Measurements from ENCODE around the gene DOCK2.

DOCK2 gene

DNA sequence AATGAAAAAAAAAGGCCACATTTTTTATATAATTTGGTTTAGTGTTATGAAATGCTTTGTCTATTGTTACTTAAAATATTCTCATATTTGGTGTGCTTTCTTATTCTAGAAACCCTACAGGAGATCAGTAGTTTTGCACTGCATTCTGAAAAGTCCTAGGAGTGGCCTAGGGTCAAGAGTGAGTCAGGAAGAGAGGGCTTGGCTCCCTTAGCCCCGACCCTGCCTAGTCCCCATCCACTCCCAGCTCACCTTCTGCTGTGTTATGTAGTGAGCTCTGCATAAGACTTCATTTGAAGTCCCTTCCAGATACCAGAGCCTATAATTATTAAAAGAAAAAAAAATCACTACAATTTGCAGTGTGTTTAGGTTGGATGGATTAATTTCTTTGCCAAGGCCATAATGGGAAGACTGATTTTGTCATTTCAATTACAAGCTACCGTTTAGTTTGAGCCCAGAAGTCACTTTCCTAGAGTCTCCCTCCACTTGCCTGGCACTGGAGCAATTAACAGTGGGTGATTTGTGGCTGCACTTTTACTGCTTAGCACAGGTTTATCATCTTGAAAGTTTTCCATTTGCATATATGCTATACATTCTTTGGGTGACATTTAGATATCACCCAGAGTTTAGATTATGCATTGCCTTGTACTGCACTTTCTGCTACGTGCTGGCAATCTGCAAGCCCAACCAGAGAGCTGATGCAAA is 199.9 kb downstream of the DOCK2 start:
- Histone ChIP-seq H3K9me3 (no peaks in the 10 kb centered on the region), H3K4me1 (ENCODE audit: control insufficient read depth in 1 of 2, insufficient read depth in 1 of 2, low read depth in 1 of 2, low read length in 1 of 2) (peaks cover 40 to 42% of the 10 kb centered on the region in 2 experiments)
- TF ChIP-seq, protein P1, sequence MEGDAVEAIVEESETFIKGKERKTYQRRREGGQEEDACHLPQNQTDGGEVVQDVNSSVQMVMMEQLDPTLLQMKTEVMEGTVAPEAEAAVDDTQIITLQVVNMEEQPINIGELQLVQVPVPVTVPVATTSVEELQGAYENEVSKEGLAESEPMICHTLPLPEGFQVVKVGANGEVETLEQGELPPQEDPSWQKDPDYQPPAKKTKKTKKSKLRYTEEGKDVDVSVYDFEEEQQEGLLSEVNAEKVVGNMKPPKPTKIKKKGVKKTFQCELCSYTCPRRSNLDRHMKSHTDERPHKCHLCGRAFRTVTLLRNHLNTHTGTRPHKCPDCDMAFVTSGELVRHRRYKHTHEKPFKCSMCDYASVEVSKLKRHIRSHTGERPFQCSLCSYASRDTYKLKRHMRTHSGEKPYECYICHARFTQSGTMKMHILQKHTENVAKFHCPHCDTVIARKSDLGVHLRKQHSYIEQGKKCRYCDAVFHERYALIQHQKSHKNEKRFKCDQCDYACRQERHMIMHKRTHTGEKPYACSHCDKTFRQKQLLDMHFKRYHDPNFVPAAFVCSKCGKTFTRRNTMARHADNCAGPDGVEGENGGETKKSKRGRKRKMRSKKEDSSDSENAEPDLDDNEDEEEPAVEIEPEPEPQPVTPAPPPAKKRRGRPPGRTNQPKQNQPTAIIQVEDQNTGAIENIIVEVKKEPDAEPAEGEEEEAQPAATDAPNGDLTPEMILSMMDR (IDR thresholded peaks at IDR 0.05), result no peak

GRCh38 chr5:169837686-169838085 is 200.6 kb downstream of the DOCK2 start:
- no peak overlapping the region for H3K27ac ChIP-seq
- TF ChIP-seq, protein P1 (IDR thresholded peaks at IDR 0.05), result no peak
- H3K27me3 ChIP-seq, result no peaks in the 10 kb centered on the region
- peaks cover 33% of the 10 kb centered on the region for H3K36me3 ChIP-seq
- no peak overlapping the region for H3K4me3 ChIP-seq (ENCODE audit: low read depth in 1 of 2, low read length in 1 of 2)
- H3K9me3 ChIP-seq, result no peaks in the 10 kb centered on the region
- H3K4me1 ChIP-seq (ENCODE audit: control insufficient read depth in 1 of 2, insufficient read depth in 1 of 2, low read depth in 1 of 2, low read length in 1 of 2), result peaks cover 33 to 35% of the 10 kb centered on the region in 2 experiments

More for the DNA sequence above, 199.9 kb downstream of the DOCK2 start:
- Histone ChIP-seq H3K36me3 (peaks cover 27% of the 10 kb centered on the region), H3K4me3 (ENCODE audit: low read depth in 1 of 2, low read length in 1 of 2) (no peak overlapping the region), H3K27me3 (no peaks in the 10 kb centered on the region), H3K27ac (no peak overlapping the region)

DNA sequence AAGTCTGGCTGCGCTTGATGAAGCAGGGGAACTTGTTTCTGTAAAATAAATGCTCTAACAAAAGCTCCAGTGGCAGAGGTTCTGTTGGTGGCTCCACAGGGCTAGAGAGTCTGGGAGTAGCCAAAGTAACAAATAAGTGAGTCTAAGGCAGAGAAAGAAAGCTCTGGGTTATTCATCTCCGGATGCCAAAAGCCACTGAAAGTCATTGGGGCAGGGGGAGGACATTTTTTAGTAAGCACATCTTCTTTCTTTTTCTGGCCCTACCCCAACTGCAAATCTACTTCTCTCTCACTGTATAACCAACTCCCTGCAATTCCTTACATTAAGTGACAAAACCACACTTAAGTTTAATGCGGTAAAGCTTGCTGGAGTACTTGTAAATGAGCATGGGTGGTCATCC is 201.6 kb downstream of the DOCK2 start:
- Histone ChIP-seq H3K4me3 (ENCODE audit: low read depth in 1 of 2, low read length in 1 of 2) (no peak overlapping the region), H3K9me3 (no peaks in the 10 kb centered on the region), H3K27ac (no peak overlapping the region), H3K27me3 (no peaks in the 10 kb centered on the region), H3K4me1 (ENCODE audit: control insufficient read depth in 1 of 2, insufficient read depth in 1 of 2, low read depth in 1 of 2, low read length in 1 of 2) (peaks cover 23 to 25% of the 10 kb centered on the region in 2 experiments), H3K36me3 (peaks cover 33% of the 10 kb centered on the region)
- TF ChIP-seq, protein P1 (IDR thresholded peaks at IDR 0.05), result no peak

DNA sequence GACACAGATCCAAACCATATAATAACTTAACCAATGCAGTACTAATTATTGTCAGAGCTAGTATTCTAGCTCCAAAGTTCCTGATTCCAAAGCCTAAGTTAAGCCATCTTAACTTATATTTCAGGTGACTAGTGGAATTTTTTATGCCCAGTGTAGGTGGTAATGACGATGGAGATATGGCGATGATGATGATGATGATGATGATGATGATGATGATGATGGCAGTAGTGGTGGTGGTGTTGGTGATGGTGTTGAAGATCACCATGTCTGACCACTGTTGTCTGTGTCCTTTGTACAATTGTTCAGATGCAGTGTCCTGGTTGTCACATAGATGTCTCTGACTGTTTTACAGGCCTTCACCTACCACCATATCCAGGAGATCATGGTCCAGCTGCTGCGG is 203.3 kb downstream of the DOCK2 start:
- Histone ChIP-seq H3K36me3 (peaks cover 48% of the 10 kb centered on the region), H3K9me3 (no peaks in the 10 kb centered on the region), H3K27me3 (no peaks in the 10 kb centered on the region), H3K4me3 (ENCODE audit: low read depth in 1 of 2, low read length in 1 of 2) (no peak overlapping the region), H3K4me1 (ENCODE audit: control insufficient read depth in 1 of 2, insufficient read depth in 1 of 2, low read depth in 1 of 2, low read length in 1 of 2) (peaks cover 9% of the 10 kb centered on the region in 2 experiments), H3K27ac (no peak overlapping the region)
- TF ChIP-seq, protein P1 (IDR thresholded peaks at IDR 0.05), result no peak

GRCh38 chr5:169842699-169843098 is 205.6 kb downstream of the DOCK2 start:
- H3K27ac ChIP-seq, result no peak overlapping the region
- no peak overlapping the region for H3K4me3 ChIP-seq (ENCODE audit: low read depth in 1 of 2, low read length in 1 of 2)
- H3K9me3 ChIP-seq, result no peaks in the 10 kb centered on the region
- no peaks in the 10 kb centered on the region for H3K27me3 ChIP-seq
- H3K36me3 ChIP-seq, result peaks cover 49% of the 10 kb centered on the region
- TF ChIP-seq, protein P1 (IDR thresholded peaks at IDR 0.05), result no peak
- peaks cover 5 to 6% of the 10 kb centered on the region in 2 experiments for H3K4me1 ChIP-seq (ENCODE audit: control insufficient read depth in 1 of 2, insufficient read depth in 1 of 2, low read depth in 1 of 2, low read length in 1 of 2)
